MCF 10A (cell line): ENCODE measurements around the gene SEZ6L2. TPM values are rescaled to one million over a fixed set of nuclear protein-coding genes. Genes with fewer than 3 reads are reported as not detected.
A peak's percentile ranks its signal among the peaks of the same experiment; 100 is the strongest.
"Not testable (repeated sequence)": the region's sequence is repeated elsewhere in the genome, so short reads cannot be mapped to it uniquely, and the experiment has no call there.

ENCODE experiments used
- BruUV-seq: library from RNA; stranded (reverse); fragments of 400-500 nt; replicated peaks from 2 replicates; lab custom pipeline; 2021; lab: Mats Ljungman, UMichigan
- CTCF ChIA-PET: fragments of 300-600 bp; sonication (Branson Sonifier 250); formaldehyde crosslinking; extraction: SDS; loops from one replicate; lab custom pipeline; 2021; ENCODE audit warnings: antibody characterized with exemption, inconsistent platforms; lab: Yijun Ruan, JAX
- POLR2A ChIA-PET: fragments of 300-600, 350-650 bp; sonication (Branson Sonifier 250); formaldehyde crosslinking; extraction: SDS; loops from one replicate; lab custom pipeline; 2020; ENCODE audit warnings: antibody characterized with exemption, inconsistent platforms; lab: Yijun Ruan, JAX
- DNase-seq: peaks from one replicate; pipeline ENCODE4 v3.0.0-alpha.2; 2018; ENCODE audit not compliant: unreplicated experiment
- H3K27ac Mint-ChIP-seq: one replicate; pipeline ENCODE4 v1.8.0; 2022; ENCODE audit warnings: mild to moderate bottlenecking, low read depth, mixed read lengths; ENCODE audit not compliant: unreplicated experiment
- H3K27me3 Mint-ChIP-seq: one replicate; pipeline ENCODE4 v1.8.0; 2022; ENCODE audit warnings: mixed read lengths; ENCODE audit not compliant: insufficient read depth, unreplicated experiment
- H3K36me3 Mint-ChIP-seq: one replicate; pipeline ENCODE4 v1.8.0; 2022; ENCODE audit warnings: mild to moderate bottlenecking, moderate library complexity, mixed read lengths; ENCODE audit not compliant: insufficient read depth, unreplicated experiment
- H3K4me1 Mint-ChIP-seq: one replicate; pipeline ENCODE4 v1.8.0; 2022; ENCODE audit warnings: mixed read lengths; ENCODE audit not compliant: insufficient read depth, unreplicated experiment
- H3K4me3 Mint-ChIP-seq: one replicate; pipeline ENCODE4 v1.8.0; 2022; ENCODE audit warnings: mild to moderate bottlenecking, moderate library complexity, mixed read lengths; ENCODE audit not compliant: unreplicated experiment
- H3K9me3 Mint-ChIP-seq: one replicate; pipeline ENCODE4 v1.8.0; 2022; ENCODE audit warnings: mixed read lengths; ENCODE audit not compliant: unreplicated experiment
- CTCF ChIP-seq: fragments of 200-600 bp; IDR thresholded peaks from one replicate; pipeline ENCODE4 v1.8.0; 2022; ENCODE audit warnings: antibody characterized with exemption, mild to moderate bottlenecking; ENCODE audit not compliant: unreplicated experiment
- intact Hi-C: fragments of 100-400 bp; cut with micrococcal nuclease; formaldehyde crosslinking; loops from 2 replicates; pipeline ENCODE4 v1.14.1; 2022
- total RNA-seq: library from RNA; stranded (reverse); gene quantifications from 2 replicates; pipeline ENCODE4 v1.2.3, GENCODE V29; 2022

SEZ6L2 gene
- total RNA-seq, 1 experiment from 2014 or later, result 1.9 TPM

GRCh38 chr16:29940656-29941055 lies 41.3 kb upstream of the SEZ6L2 start:
- DNase-seq, result no peak
- CTCF ChIA-PET, result no interaction called here
- peaks cover 8% of the 10 kb centered on the region for H3K4me1 Mint-ChIP-seq
- POLR2A ChIA-PET, result interaction anchor here (5.3 kb wide), 1 partner anchor 15 kb away, joined by 54 read pairs; the partner anchor contains the start of gene KCTD13
- no peaks in the 10 kb centered on the region for H3K27me3 Mint-ChIP-seq
- BruUV-seq, result no TSS peak
- H3K4me3 Mint-ChIP-seq, result no peak overlapping the region
- no peak for TF ChIP-seq CTCF
- intact Hi-C loops, result no loop called here
- no peaks in the 10 kb centered on the region for H3K36me3 Mint-ChIP-seq
- no peaks in the 10 kb centered on the region for H3K9me3 Mint-ChIP-seq
- no peak overlapping the region for H3K27ac Mint-ChIP-seq

- H3K4me1 Mint-ChIP-seq, H3K36me3 Mint-ChIP-seq, intact Hi-C loops, H3K27ac Mint-ChIP-seq, BruUV-seq, CTCF ChIA-PET, DNase-seq, H3K4me3 Mint-ChIP-seq, H3K9me3 Mint-ChIP-seq: not testable (repeated sequence)
- H3K27me3 Mint-ChIP-seq, result peaks cover 15% of the 10 kb centered on the region
- POLR2A ChIA-PET, result interaction anchor here (1.4 kb wide), 1 partner anchor 12 kb away, joined by 4 read pairs; no protein-coding TSS in a partner anchor
These were observed 32.4 kb upstream of the SEZ6L2 start for GRCh38 chr16:29931750-29932149.

GRCh38 chr16:29927070-29927905 lies 27.9 kb upstream of the SEZ6L2 start:
- ChIA-PET CTCF (interaction anchor here (0.6 to 2.7 kb wide), 7 partner anchors 17 to 128 kb away, joined by 3 to 14 read pairs (median 5); partner anchors contain the start of genes TAOK2 and TMEM219), POLR2A (interaction anchor here (0.7 to 3.2 kb wide), 18 partner anchors 9 to 820 kb away, joined by 3 to 56 read pairs (median 6); partner anchors contain the start of genes ASPHD1, CDIPT, HIRIP3 and INO80E)
- DNase-seq, result no peak
- Mint-ChIP-seq H3K4me3 (peak overlapping the region; percentile 96), H3K4me1 (peaks cover 27% of the 10 kb centered on the region), H3K27ac (peak overlapping the region; percentile 91), H3K36me3 (peaks cover 15% of the 10 kb centered on the region), H3K27me3 (no peaks in the 10 kb centered on the region), H3K9me3 (no peaks in the 10 kb centered on the region)
- intact Hi-C loops, result loop anchor here (2.0 to 5.0 kb wide), 2 partner anchors 48 to 70 kb away; partner anchors contain the start of genes HIRIP3 and INO80E
- TF ChIP-seq CTCF, result no peak
- BruUV-seq, result no TSS peak

- H3K4me1 Mint-ChIP-seq, result peaks cover 27% of the 10 kb centered on the region
- ChIA-PET POLR2A (interaction anchor here (0.5 to 3.2 kb wide), 20 partner anchors 10 to 821 kb away, joined by 3 to 56 read pairs (median 6); partner anchors contain the start of genes ASPHD1, CDIPT, HIRIP3 and INO80E), CTCF (interaction anchor here (0.6 to 2.7 kb wide), 8 partner anchors 18 to 1723 kb away, joined by 3 to 14 read pairs (median 4); partner anchors contain the start of genes TAOK2 and TMEM219)
- no peak for DNase-seq
- peak overlapping the region; percentile 91 for H3K27ac Mint-ChIP-seq
- intact Hi-C loops, result loop anchor here (1.0 to 5.0 kb wide), 4 partner anchors 17 to 71 kb away; partner anchors contain the start of genes HIRIP3 and INO80E
- peaks cover 16% of the 10 kb centered on the region for H3K36me3 Mint-ChIP-seq
- TSS peak; percentile 56 for BruUV-seq
- TF ChIP-seq CTCF, result no peak
- no peaks in the 10 kb centered on the region for H3K9me3 Mint-ChIP-seq
- H3K27me3 Mint-ChIP-seq, result no peaks in the 10 kb centered on the region
- H3K4me3 Mint-ChIP-seq, result peak overlapping the region; percentile 96
These were observed 27.3 kb upstream of the SEZ6L2 start for GRCh38 chr16:29926711-29927052.
